ENCODE results near the gene PARN. TPM values are rescaled to one million over a fixed set of nuclear protein-coding genes. Genes with fewer than 3 reads are reported as not detected.
A peak's percentile ranks its signal among the peaks of the same experiment; 100 is the strongest.

Gene PARN
- total and polyA plus RNA-seq, 4 experiments from 2014 or later: 41.5 to 46.4 (median 44.7) TPM

DNA sequence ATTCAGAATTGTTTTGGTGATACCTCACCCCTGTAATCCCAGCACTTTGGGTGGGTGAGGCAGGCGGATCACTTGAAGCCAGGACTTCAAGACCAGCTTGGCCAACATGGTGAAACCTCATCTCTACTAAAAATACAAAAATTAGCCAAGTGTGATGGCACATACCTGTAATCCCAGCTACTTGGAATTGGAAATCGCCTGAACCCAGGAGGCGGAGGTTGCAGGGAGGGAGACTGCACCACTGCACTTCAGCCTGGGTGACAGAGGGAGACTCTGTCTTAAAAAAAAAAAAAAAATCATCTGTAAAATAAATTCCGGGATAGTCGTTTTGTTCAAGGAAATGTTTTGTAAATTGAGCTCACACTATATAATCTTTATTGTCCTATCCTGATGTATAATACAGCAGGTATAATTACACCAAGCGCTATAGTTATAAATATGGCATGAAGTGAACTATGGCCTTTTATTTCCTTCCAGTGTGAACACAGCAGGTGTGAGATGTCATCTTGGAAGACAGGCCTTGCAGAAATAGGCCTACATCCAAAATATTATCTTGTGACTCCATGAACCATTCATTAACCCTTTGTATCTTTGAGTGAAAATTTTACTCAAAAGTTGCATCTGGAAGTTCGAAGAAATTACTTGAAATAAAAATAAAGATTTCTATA lies 38.6 kb upstream of the PARN start:
- H3K27me3 ChIP-seq (ENCODE audit: insufficient read depth, low read length): no peaks in the 10 kb centered on the region
- H3K4me3 ChIP-seq (ENCODE audit: low read length in 2 of 2): no peak overlapping the region
- H3K36me3 ChIP-seq (ENCODE audit: insufficient read depth, low read length): peaks cover 36% of the 10 kb centered on the region
- Mint-ChIP-seq H3K4me3 (no peak overlapping the region), H3K36me3 (peaks cover 43 to 47% of the 10 kb centered on the region in 2 donors), H3K27ac (peak overlapping the region in 1 of 7 donors; percentile 9), H3K27me3 (no peaks in the 10 kb centered on the region), H3K4me1 (peaks cover 0 to 14% (median 6%) of the 10 kb centered on the region in 4 donors), H3K9me3 (peaks cover 0 to 2% (median 0%) of the 10 kb centered on the region in 8 donors)
- intact Hi-C loops (cut with micrococcal nuclease): no loop called here
- no peak overlapping the region for H3K27ac ChIP-seq (ENCODE audit: low read depth, low read length)
- POLR2A ChIA-PET (ENCODE audit: partially characterized antibody): no interaction called here
- CTCF ChIA-PET (ENCODE audit: partially characterized antibody): no interaction called here
- H3K4me1 ChIP-seq (ENCODE audit: insufficient read depth, low read length): no peaks in the 10 kb centered on the region
- H3K9me3 ChIP-seq (ENCODE audit: control insufficient read depth in 1 of 2, low read length in 2 of 2): no peaks in the 10 kb centered on the region
- DNase-seq: no peak

DNA sequence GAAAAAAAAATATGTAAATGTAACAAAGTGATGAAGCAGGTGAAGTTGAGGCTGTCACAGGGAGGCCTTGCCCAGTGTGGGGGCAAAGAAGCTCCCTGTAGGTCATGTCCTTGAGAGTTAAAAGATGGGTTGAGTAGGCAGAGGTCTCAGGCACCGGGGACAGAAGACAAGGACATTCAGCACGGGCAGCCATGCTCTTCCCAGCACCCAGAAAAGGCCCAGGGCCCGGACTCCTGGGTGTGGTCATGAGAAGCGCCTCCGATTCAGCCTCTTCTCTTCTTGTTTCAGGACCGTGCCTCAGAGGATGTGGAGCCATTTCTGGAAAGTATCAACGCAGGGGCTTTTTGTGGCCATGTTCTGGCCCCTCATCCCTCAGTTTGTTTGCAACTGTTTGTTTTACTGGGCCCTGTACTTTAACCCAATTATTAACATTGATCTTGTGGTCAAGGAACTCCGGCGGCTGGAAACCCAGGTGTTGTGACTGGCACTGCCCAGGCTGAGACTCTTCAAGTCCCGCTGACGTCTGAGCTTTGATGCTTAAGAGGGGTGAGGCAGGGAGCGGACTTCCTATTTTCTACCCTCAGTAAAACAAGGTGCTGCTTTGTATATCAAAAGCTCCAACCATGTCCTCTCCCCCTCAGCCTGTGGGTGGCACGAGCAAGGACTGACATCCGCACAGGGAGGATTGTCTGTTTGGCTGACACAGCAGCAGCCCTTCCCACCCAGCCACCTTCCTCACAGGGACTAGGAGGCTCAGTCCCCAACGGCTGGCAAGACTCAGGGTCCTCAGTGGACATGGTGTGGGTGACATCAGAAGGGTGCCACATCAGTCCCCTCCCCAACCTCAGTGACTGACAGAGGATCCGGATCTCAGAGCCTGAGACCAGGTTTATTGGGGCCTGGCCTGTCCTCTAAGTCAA lies 37.5 kb upstream of the PARN start:
- H3K36me3 ChIP-seq (ENCODE audit: insufficient read depth, low read length): peaks cover 42% of the 10 kb centered on the region
- POLR2A ChIA-PET (ENCODE audit: partially characterized antibody): no interaction called here

DNA sequence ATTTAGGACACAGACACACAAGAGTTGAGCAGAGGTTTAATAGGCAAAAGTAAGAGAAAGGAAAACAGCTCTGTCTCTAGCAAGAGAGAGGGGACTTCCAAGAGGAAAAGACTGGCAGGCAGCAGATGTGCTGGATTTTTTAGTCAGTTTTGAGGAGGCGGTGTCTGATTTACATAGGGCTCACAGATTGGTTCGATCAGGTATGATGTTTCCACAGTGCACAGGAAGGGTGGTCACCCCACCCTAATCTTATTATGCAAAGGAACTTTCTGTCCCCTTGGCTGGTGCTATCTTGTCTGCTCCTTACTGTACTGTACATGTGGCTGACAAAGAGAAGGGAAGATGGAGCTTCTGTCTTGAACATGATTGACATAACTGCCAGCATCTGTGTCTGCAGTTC lies 28.0 kb upstream of the PARN start:
- Mint-ChIP-seq H3K27me3 (no peaks in the 10 kb centered on the region), H3K4me3 (no peak overlapping the region), H3K27ac (peak overlapping the region in 4 of 7 donors; percentile 32 to 64 (median 42)), H3K9me3 (no peaks in the 10 kb centered on the region), H3K36me3 (peaks cover 27 to 60% of the 10 kb centered on the region in 2 donors), H3K4me1 (peaks cover 0 to 7% (median 2%) of the 10 kb centered on the region in 4 donors)
- Histone ChIP-seq H3K36me3 (ENCODE audit: insufficient read depth, low read length) (peaks cover 41% of the 10 kb centered on the region), H3K9me3 (ENCODE audit: control insufficient read depth in 1 of 2, low read length in 2 of 2) (no peaks in the 10 kb centered on the region), H3K27ac (ENCODE audit: low read depth, low read length) (no peak overlapping the region), H3K4me1 (ENCODE audit: insufficient read depth, low read length) (no peaks in the 10 kb centered on the region), H3K4me3 (ENCODE audit: low read length in 2 of 2) (no peak overlapping the region), H3K27me3 (ENCODE audit: insufficient read depth, low read length) (no peaks in the 10 kb centered on the region)
- intact Hi-C loops (cut with micrococcal nuclease): no loop called here
- POLR2A ChIA-PET (ENCODE audit: partially characterized antibody): interaction anchor here (1.0 kb wide), 1 partner anchor 26 kb away, joined by 3 read pairs; no protein-coding TSS in a partner anchor
- DNase-seq: no peak
- CTCF ChIA-PET (ENCODE audit: partially characterized antibody): interaction anchor here (1.3 kb wide), 1 partner anchor 41 kb away, joined by 3 read pairs; no protein-coding TSS in a partner anchor

More for the DNA sequence above, 37.5 kb upstream of the PARN start:
- H3K4me1 Mint-ChIP-seq: peaks cover 0 to 8% (median 3%) of the 10 kb centered on the region in 4 donors
- DNase-seq: no peak
- intact Hi-C loops (cut with micrococcal nuclease): no loop called here
- peaks cover 0 to 2% (median 0%) of the 10 kb centered on the region in 8 donors for H3K9me3 Mint-ChIP-seq
- Histone ChIP-seq H3K4me3 (ENCODE audit: low read length in 2 of 2) (no peak overlapping the region), H3K4me1 (ENCODE audit: insufficient read depth, low read length) (no peaks in the 10 kb centered on the region), H3K9me3 (ENCODE audit: control insufficient read depth in 1 of 2, low read length in 2 of 2) (no peaks in the 10 kb centered on the region), H3K27ac (ENCODE audit: low read depth, low read length) (no peak overlapping the region), H3K27me3 (ENCODE audit: insufficient read depth, low read length) (no peaks in the 10 kb centered on the region)
- no peaks in the 10 kb centered on the region for H3K27me3 Mint-ChIP-seq
- H3K27ac Mint-ChIP-seq: peak overlapping the region in 2 of 7 donors; percentile 42 to 78
- peaks cover 50 to 52% of the 10 kb centered on the region in 2 donors for H3K36me3 Mint-ChIP-seq
- CTCF ChIA-PET (ENCODE audit: partially characterized antibody): no interaction called here
- H3K4me3 Mint-ChIP-seq: no peak overlapping the region

DNA sequence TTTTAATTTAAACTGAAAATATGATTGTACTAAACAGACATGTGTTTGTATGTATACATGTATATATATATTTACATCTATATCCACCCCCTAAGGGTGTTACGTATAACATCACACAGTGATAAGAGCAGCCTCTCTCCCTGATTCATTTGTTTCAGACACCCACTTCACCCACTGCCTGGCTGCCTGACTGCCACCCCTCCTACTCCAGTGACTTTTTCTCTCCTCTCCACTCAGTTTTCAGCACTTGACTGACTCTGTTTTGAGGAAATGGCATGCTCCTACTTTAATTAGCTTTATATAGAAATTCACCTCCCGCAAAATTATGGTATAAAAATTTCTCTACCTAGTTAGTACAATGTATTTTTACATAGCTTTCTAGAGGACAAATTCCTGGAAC lies 22.7 kb upstream of the PARN start:
- DNase-seq: no peak
- intact Hi-C loops (cut with micrococcal nuclease): no loop called here
- Histone ChIP-seq H3K9me3 (ENCODE audit: control insufficient read depth in 1 of 2, low read length in 2 of 2) (no peaks in the 10 kb centered on the region), H3K36me3 (ENCODE audit: insufficient read depth, low read length) (peaks cover 61% of the 10 kb centered on the region), H3K27me3 (ENCODE audit: insufficient read depth, low read length) (no peaks in the 10 kb centered on the region), H3K4me3 (ENCODE audit: low read length in 2 of 2) (no peak overlapping the region), H3K4me1 (ENCODE audit: insufficient read depth, low read length) (no peaks in the 10 kb centered on the region), H3K27ac (ENCODE audit: low read depth, low read length) (no peak overlapping the region)
- Mint-ChIP-seq H3K27me3 (no peaks in the 10 kb centered on the region), H3K4me1 (peaks cover 0 to 2% (median under 1%) of the 10 kb centered on the region in 4 donors), H3K4me3 (no peak overlapping the region), H3K36me3 (peaks cover 24 to 69% of the 10 kb centered on the region in 2 donors), H3K27ac (peak overlapping the region in 3 of 7 donors; percentile 12 to 65 (median 37)), H3K9me3 (no peaks in the 10 kb centered on the region)
- POLR2A ChIA-PET (ENCODE audit: partially characterized antibody): no interaction called here
- CTCF ChIA-PET (ENCODE audit: partially characterized antibody): interaction anchor here (0.7 kb wide), 1 partner anchor 35 kb away, joined by 4 read pairs; no protein-coding TSS in a partner anchor

DNA sequence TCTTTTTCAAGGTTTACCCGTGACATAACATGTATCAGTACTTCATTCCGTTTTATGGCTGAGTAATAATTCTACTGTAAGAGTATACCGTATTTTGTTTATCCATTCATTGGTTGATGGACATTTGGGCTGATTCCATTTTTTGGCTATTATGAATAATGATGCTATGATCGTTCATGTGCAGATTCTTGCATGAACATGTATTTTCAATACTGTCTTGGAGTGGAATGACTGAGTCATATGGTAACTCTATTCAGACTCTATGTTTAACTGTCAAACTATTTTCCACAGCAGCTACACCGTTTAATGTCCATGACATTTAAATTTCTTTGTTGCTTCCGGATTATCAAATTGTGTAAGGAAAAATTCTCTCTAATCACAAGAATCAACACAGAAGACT lies 20.6 kb upstream of the PARN start:
- no peak for DNase-seq
- intact Hi-C loops (cut with micrococcal nuclease): no loop called here
- Mint-ChIP-seq H3K27ac (peak overlapping the region in 3 of 7 donors; percentile 25 to 76 (median 63)), H3K9me3 (no peaks in the 10 kb centered on the region), H3K4me3 (no peak overlapping the region), H3K4me1 (peaks cover 0 to 2% (median 0%) of the 10 kb centered on the region in 4 donors), H3K27me3 (no peaks in the 10 kb centered on the region), H3K36me3 (peaks cover 24 to 59% of the 10 kb centered on the region in 2 donors)
- Histone ChIP-seq H3K27ac (ENCODE audit: low read depth, low read length) (no peak overlapping the region), H3K27me3 (ENCODE audit: insufficient read depth, low read length) (no peaks in the 10 kb centered on the region), H3K9me3 (ENCODE audit: control insufficient read depth in 1 of 2, low read length in 2 of 2) (no peaks in the 10 kb centered on the region), H3K4me1 (ENCODE audit: insufficient read depth, low read length) (no peaks in the 10 kb centered on the region), H3K36me3 (ENCODE audit: insufficient read depth, low read length) (peaks cover 55% of the 10 kb centered on the region), H3K4me3 (ENCODE audit: low read length in 2 of 2) (no peak overlapping the region)
- POLR2A ChIA-PET (ENCODE audit: partially characterized antibody): interaction anchor here (0.6 to 0.9 kb wide), 2 partner anchors 18 to 28 kb away, joined by 3 read pairs; partner anchors contain the start of gene BFAR
- CTCF ChIA-PET (ENCODE audit: partially characterized antibody): interaction anchor here (1.2 kb wide), 1 partner anchor 9 kb away, joined by 3 read pairs; no protein-coding TSS in a partner anchor

DNA sequence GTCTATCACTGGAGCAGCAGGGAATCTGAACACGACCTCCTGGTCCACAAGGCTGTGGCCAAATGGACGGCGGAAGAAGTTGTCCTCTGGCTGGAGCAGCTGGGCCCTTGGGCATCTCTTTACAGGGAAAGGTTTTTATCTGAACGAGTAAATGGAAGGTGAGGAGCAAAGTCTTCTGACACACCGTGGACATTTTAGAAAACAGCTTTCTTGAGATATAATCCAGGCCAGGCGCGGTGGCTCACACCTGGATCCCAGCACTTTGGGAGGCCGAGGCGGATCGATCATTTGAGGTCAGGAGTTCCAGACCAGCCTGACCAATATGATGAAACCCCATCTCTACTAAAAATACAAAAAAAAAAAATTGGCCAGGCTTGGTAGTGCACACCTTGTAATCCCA lies 19.8 kb upstream of the PARN start:
- ChIA-PET POLR2A (ENCODE audit: partially characterized antibody) (no interaction called here), CTCF (ENCODE audit: partially characterized antibody) (interaction anchor here (1.2 kb wide), 1 partner anchor 10 kb away, joined by 3 read pairs; no protein-coding TSS in a partner anchor)
- Mint-ChIP-seq H3K4me3 (no peak overlapping the region), H3K27ac (peak overlapping the region in 2 of 7 donors; percentile 12 to 49), H3K9me3 (no peaks in the 10 kb centered on the region), H3K27me3 (no peaks in the 10 kb centered on the region), H3K4me1 (peaks cover 0 to 2% (median 0%) of the 10 kb centered on the region in 4 donors), H3K36me3 (peaks cover 25 to 61% of the 10 kb centered on the region in 2 donors)
- intact Hi-C loops (cut with micrococcal nuclease): no loop called here
- Histone ChIP-seq H3K4me1 (ENCODE audit: insufficient read depth, low read length) (no peaks in the 10 kb centered on the region), H3K9me3 (ENCODE audit: control insufficient read depth in 1 of 2, low read length in 2 of 2) (no peaks in the 10 kb centered on the region), H3K27ac (ENCODE audit: low read depth, low read length) (no peak overlapping the region), H3K36me3 (ENCODE audit: insufficient read depth, low read length) (peaks cover 55% of the 10 kb centered on the region), H3K27me3 (ENCODE audit: insufficient read depth, low read length) (no peaks in the 10 kb centered on the region), H3K4me3 (ENCODE audit: low read length in 2 of 2) (no peak overlapping the region)
- DNase-seq: no peak

DNA sequence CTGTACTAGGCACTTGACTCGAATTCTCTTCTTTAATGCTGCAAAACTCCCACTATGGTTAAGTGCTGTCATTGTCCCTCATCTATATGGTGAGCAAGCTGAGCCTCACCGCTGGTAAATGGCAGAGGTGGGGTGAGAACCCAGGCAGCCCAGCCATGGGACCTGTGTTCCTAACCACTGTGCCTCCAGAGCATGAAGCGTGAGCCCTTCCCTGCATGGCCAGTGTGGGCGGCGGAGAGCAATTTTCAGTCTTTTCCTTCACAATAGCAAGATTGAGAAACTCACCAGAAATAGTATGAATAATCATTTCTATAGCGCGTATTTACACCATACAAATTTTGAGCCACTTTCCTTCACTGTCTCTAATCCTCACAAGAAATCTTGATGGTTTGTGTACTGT lies 11.9 kb upstream of the PARN start:
- no peaks in the 10 kb centered on the region for H3K27me3 Mint-ChIP-seq
- Histone ChIP-seq H3K27me3 (ENCODE audit: insufficient read depth, low read length) (no peaks in the 10 kb centered on the region), H3K4me1 (ENCODE audit: insufficient read depth, low read length) (peaks cover 11% of the 10 kb centered on the region), H3K9me3 (ENCODE audit: control insufficient read depth in 1 of 2, low read length in 2 of 2) (no peaks in the 10 kb centered on the region), H3K4me3 (ENCODE audit: low read length in 2 of 2) (no peak overlapping the region), H3K27ac (ENCODE audit: low read depth, low read length) (no peak overlapping the region), H3K36me3 (ENCODE audit: insufficient read depth, low read length) (peaks cover 14% of the 10 kb centered on the region)
- CTCF ChIA-PET (ENCODE audit: partially characterized antibody): no interaction called here
- no peaks in the 10 kb centered on the region for H3K9me3 Mint-ChIP-seq
- H3K4me3 Mint-ChIP-seq: no peak overlapping the region
- intact Hi-C loops (cut with micrococcal nuclease): no loop called here
- DNase-seq: no peak
- H3K36me3 Mint-ChIP-seq: peaks cover 15 to 54% of the 10 kb centered on the region in 2 donors
- peaks cover 16 to 31% (median 24%) of the 10 kb centered on the region in 4 donors for H3K4me1 Mint-ChIP-seq
- H3K27ac Mint-ChIP-seq: peak overlapping the region in 6 of 7 donors; percentile 6 to 86 (median 48)
- POLR2A ChIA-PET (ENCODE audit: partially characterized antibody): interaction anchor here (1.0 kb wide), 1 partner anchor 12 kb away, joined by 5 read pairs; the partner anchor contains the start of gene PARN
